ENCODE results near the gene BTG3. TPM values are rescaled to one million over a fixed set of nuclear protein-coding genes. Genes with fewer than 3 reads are reported as not detected.

Gene BTG3
- total RNA-seq = 1 to 10 TPM; 1.7 to 2.6 (median 1.9) TPM
- 1 to 10 TPM; 1.8 to 6.4 (median 2.1) TPM for polyA plus RNA-seq
- long read RNA-seq, donor 1, partial matches to known transcripts = 0 of 5 reads
- long read RNA-seq, donor 1, other reads (novel, unspliced or antisense) = 1 of 5 reads
- long read RNA-seq, donor 2, partial matches to known transcripts = 0 of 2 reads
- long read RNA-seq, donor 2, other reads (novel, unspliced or antisense) = 1 of 2 reads

GRCh38 chr21:17612565-17613241, at the start of gene BTG3:
BTG3 (minus strand) TSS chr21:17612901; CDS start chr21:17609144, 3,757 bp downstream.
- Histone ChIP-seq H3K27ac (peak within 1 kb of the TSS; percentile 66), H3K4me3 (peak within 1 kb of the TSS; percentile 72), H3K27me3 (ENCODE audit: insufficient read depth in 3 of 3, low read length in 2 of 3) (peaks cover 0 to 33% (median 12%) of the 10 kb centered on the region in 3 donors), H3K9me3 (no peaks in the 10 kb centered on the region), H3K4me1 (no peaks in the 10 kb centered on the region), H3K36me3 (ENCODE audit: insufficient read depth in 1 of 2, low read depth in 1 of 2) (no peaks in the 10 kb centered on the region)
- TF ChIP-seq CTCF (IDR thresholded peaks at IDR 0.05) = no peak
- 1 to 2% (median 1%) methylated on average over 42 to 102 of the region's 102 CpGs for whole genome bisulfite sequencing, 3 donors
- ATAC-seq = peak; percentile 81 to 88 (median 86)
- DNase-seq = peak; percentile 83 to 85
- intact Hi-C loops (cut with DNase I) = no loop called here

- no peak for ATAC-seq
- Histone ChIP-seq H3K27ac (no peak overlapping the region), H3K9me3 (no peaks in the 10 kb centered on the region), H3K4me1 (no peaks in the 10 kb centered on the region), H3K36me3 (ENCODE audit: insufficient read depth in 1 of 2, low read depth in 1 of 2) (no peaks in the 10 kb centered on the region), H3K4me3 (no peak overlapping the region), H3K27me3 (ENCODE audit: insufficient read depth in 3 of 3, low read length in 2 of 3) (no peaks in the 10 kb centered on the region)
- TF ChIP-seq CTCF (IDR thresholded peaks at IDR 0.05) = no peak
- no peak for DNase-seq
- 54 to 67% (median 67%) methylated on average over 6 of the region's 6 CpGs for WGBS, 3 donors
- intact Hi-C loops (cut with DNase I) = no loop called here
Observed at GRCh38 chr21:17660862-17661261, 48.2 kb upstream of the BTG3 start.

- TF ChIP-seq CTCF (IDR thresholded peaks at IDR 0.05) = no peak
- H3K27me3 ChIP-seq (ENCODE audit: insufficient read depth in 3 of 3, low read length in 2 of 3) = no peaks in the 10 kb centered on the region
- no peaks in the 10 kb centered on the region for H3K9me3 ChIP-seq
- H3K4me1 ChIP-seq = no peaks in the 10 kb centered on the region
- no peak overlapping the region for H3K4me3 ChIP-seq
- intact Hi-C loops (cut with DNase I) = no loop called here
- no peak for DNase-seq
- WGBS, 3 donors = 24 to 39% (median 29%) methylated on average over 3 of the region's 3 CpGs
- H3K27ac ChIP-seq = no peak overlapping the region
- H3K36me3 ChIP-seq (ENCODE audit: insufficient read depth in 1 of 2, low read depth in 1 of 2) = no peaks in the 10 kb centered on the region
- ATAC-seq = no peak
Observed at GRCh38 chr21:17660452-17660851, 47.8 kb upstream of the BTG3 start.

GRCh38 chr21:17658931-17659330, 46.2 kb upstream of the BTG3 start:
- no peak for TF ChIP-seq CTCF (IDR thresholded peaks at IDR 0.05)
- no peaks in the 10 kb centered on the region for H3K36me3 ChIP-seq (ENCODE audit: insufficient read depth in 1 of 2, low read depth in 1 of 2)
- H3K9me3 ChIP-seq = no peaks in the 10 kb centered on the region
- no peak for ATAC-seq
- H3K4me1 ChIP-seq = no peaks in the 10 kb centered on the region
- intact Hi-C loops (cut with DNase I) = no loop called here
- no peak overlapping the region for H3K27ac ChIP-seq
- 79 to 84% (median 81%) methylated on average over 6 of the region's 6 CpGs for WGBS, 3 donors
- no peak for DNase-seq
- no peaks in the 10 kb centered on the region for H3K27me3 ChIP-seq (ENCODE audit: insufficient read depth in 3 of 3, low read length in 2 of 3)
- H3K4me3 ChIP-seq = no peak overlapping the region
